ENCODE measurements around the gene UCP2.

GRCh38 chr11:73944901-73945300 is 37.7 kb downstream of the UCP2 start:
- TF ChIP-seq POLR2AphosphoS5 (IDR thresholded peaks at IDR 0.05; ENCODE audit: borderline replicate concordance, low read depth, low read length) (no peak), EZH2 (IDR thresholded peaks at IDR 0.05) (no peak), FOXP2 (optimal IDR thresholded peaks at IDR 0.05; ENCODE audit: control extremely low read depth, extremely low read length, insufficient read depth) (no peak)
